Activated CD4-positive, alpha-beta memory T cell treated with anti-CD3 and anti-CD28 coated beads for 36 hours (primary cell): ENCODE results near the gene C16orf86. TPM values are rescaled to one million over a fixed set of nuclear protein-coding genes. Genes with fewer than 3 reads are reported as not detected.

Source experiments
- CTCF ChIA-PET: fragments of 350-600 bp; sonication (Branson Sonifier 250); formaldehyde crosslinking; loops from one replicate; lab custom pipeline; 2021; ENCODE audit warnings: antibody characterized with exemption, inconsistent platforms; lab: Charles Lee
- POLR2A ChIA-PET: fragments of 350-600 bp; sonication (Branson Sonifier 250); formaldehyde crosslinking; loops from one replicate; lab custom pipeline; 2021; ENCODE audit warnings: antibody characterized with exemption; lab: Charles Lee
- DNase-seq: peaks from one replicate; pipeline ENCODE4 v3.0.0-alpha.2; 2020
- H3K27ac Mint-ChIP-seq: one replicate; pipeline ENCODE4 v1.8.0; 2021; ENCODE audit warnings: mixed read lengths
- H3K27me3 Mint-ChIP-seq: one replicate; pipeline ENCODE4 v1.8.0; 2021; ENCODE audit warnings: mixed read lengths
- H3K36me3 Mint-ChIP-seq: one replicate; pipeline ENCODE4 v1.8.0; 2021; ENCODE audit warnings: mixed read lengths
- H3K4me1 Mint-ChIP-seq: one replicate; pipeline ENCODE4 v1.8.0; 2021; ENCODE audit warnings: low read depth, mixed read lengths
- H3K4me3 Mint-ChIP-seq: one replicate; pipeline ENCODE4 v1.8.0; 2021; ENCODE audit warnings: mild to moderate bottlenecking, mixed read lengths
- H3K9me3 Mint-ChIP-seq: one replicate; pipeline ENCODE4 v1.8.0; 2021; ENCODE audit warnings: mixed read lengths
- intact Hi-C: fragments of 100-400 bp; cut with micrococcal nuclease; formaldehyde crosslinking; loops from one replicate; pipeline ENCODE4 v1.15.1; 2023
- total RNA-seq, 2 experiments: library from RNA; stranded (reverse); gene quantifications; one replicate each; pipeline ENCODE4 v1.2.3, GENCODE V29; 2021

Gene C16orf86
- total RNA-seq, 2 experiments from 2014 or later = 2.2 to 2.5 TPM

DNA sequence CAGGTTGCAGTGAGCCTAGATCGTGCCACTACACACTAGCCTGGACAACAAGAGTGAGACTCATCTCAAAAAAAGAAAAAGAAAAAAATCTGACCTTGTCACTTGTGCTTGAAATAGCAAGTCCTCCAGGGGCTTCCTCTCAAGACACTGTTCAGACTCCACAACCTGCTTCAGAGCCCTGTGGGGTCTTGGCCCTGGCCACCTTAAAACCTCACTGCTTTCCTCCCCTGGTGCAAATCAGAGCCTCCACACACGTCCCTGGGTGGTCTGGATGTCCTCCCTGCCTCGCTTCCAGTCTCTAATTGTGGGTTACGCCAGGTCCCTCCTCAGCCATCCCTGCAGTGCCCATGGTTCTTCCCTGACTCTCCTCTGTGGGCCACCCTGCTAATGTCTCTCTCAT lies 11.3 kb upstream of the C16orf86 start:
- CTCF ChIA-PET = no interaction called here
- no peak for DNase-seq
- POLR2A ChIA-PET = no interaction called here
- Mint-ChIP-seq H3K4me1 (peaks cover 18% of the 10 kb centered on the region), H3K9me3 (no peaks in the 10 kb centered on the region), H3K27me3 (no peaks in the 10 kb centered on the region), H3K27ac (peak overlapping the region; percentile 2), H3K36me3 (peaks cover 28% of the 10 kb centered on the region), H3K4me3 (no peak overlapping the region)
- intact Hi-C loops = no loop called here

DNA sequence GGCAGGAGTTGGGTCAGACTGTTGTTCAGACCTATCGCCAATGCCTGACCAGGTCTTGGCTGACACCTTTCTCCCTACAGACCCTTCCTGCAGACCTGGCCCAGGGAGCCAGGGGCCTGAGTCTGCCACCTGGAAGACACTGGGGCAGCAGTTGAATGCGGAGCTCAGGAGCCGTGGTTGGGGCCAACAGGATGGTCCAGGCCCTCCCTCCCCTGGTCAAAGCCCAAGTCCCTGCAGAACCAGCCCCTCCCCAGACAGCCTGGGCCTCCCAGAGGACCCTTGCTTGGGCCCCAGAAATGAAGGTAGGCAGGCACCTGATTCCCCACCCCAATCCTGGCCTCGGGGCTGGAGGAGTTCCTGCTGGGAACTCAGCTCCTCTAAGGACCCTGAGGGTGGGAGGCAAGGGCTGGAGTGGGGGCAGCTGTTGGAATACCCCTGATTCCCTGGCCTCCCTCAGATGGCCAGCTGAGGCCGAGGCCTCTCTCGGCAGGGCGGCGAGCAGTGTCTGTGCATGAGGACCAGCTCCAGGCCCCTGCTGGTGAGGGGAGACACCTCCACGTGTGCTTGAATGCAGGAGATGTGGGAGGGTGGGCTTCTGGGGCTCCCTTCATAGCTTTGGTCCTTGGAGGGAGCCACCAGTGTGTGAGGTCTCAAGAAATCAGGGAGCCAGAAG lies 10.1 kb upstream of the C16orf86 start:
- POLR2A ChIA-PET = no interaction called here
- intact Hi-C loops = no loop called here
- Mint-ChIP-seq H3K4me3 (no peak overlapping the region), H3K9me3 (no peaks in the 10 kb centered on the region), H3K27me3 (no peaks in the 10 kb centered on the region), H3K4me1 (peaks cover 23% of the 10 kb centered on the region), H3K36me3 (peaks cover 21% of the 10 kb centered on the region), H3K27ac (no peak overlapping the region)
- DNase-seq = no peak
- CTCF ChIA-PET = interaction anchor here (1.0 to 5.8 kb wide), 3 partner anchors 11 to 135 kb away, joined by 3 to 64 read pairs (median 11); partner anchors contain the start of gene CARMIL2

DNA sequence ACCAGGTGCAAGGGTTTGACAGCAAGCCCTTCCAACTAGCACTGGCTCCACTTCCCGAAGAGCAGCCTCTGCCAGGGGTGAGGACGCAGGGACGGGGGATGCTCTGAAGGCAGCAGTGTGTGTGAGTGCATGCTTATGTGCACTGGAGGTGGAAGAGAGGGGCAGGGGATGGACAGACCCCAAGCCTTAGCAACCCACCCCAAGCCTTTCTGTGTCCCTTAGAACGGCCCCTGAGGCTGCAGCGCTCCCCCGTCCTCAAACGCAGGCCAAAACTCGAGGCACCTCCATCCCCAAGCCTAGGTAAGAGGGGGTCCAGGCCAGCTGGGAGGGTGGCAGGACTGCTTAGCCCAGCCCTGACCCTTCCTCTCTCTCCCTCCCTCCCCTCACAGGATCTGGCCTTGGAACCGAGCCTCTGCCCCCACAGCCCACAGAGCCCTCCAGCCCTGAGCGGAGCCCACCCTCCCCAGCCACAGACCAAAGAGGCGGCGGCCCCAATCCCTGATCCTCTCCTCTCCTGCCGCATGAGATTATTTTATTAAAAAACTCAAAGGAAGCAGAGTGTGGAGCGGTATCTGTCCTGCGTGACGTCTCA lies 9.5 kb upstream of the C16orf86 start:
- H3K9me3 Mint-ChIP-seq = no peaks in the 10 kb centered on the region
- H3K4me3 Mint-ChIP-seq = no peak overlapping the region
- H3K27me3 Mint-ChIP-seq = no peaks in the 10 kb centered on the region
- peaks cover 26% of the 10 kb centered on the region for H3K4me1 Mint-ChIP-seq
- DNase-seq = no peak
- intact Hi-C loops = no loop called here
- ChIA-PET CTCF (interaction anchor here (1.0 to 5.8 kb wide), 5 partner anchors 10 to 136 kb away, joined by 3 to 64 read pairs (median 11); partner anchors contain the start of gene CARMIL2), POLR2A (interaction anchor here (1.4 to 4.7 kb wide), 3 partner anchors 10 to 95 kb away, joined by 4 to 32 read pairs (median 23); partner anchors contain the start of genes CARMIL2 and CTCF)
- peaks cover 16% of the 10 kb centered on the region for H3K36me3 Mint-ChIP-seq
- H3K27ac Mint-ChIP-seq = no peak overlapping the region

DNA sequence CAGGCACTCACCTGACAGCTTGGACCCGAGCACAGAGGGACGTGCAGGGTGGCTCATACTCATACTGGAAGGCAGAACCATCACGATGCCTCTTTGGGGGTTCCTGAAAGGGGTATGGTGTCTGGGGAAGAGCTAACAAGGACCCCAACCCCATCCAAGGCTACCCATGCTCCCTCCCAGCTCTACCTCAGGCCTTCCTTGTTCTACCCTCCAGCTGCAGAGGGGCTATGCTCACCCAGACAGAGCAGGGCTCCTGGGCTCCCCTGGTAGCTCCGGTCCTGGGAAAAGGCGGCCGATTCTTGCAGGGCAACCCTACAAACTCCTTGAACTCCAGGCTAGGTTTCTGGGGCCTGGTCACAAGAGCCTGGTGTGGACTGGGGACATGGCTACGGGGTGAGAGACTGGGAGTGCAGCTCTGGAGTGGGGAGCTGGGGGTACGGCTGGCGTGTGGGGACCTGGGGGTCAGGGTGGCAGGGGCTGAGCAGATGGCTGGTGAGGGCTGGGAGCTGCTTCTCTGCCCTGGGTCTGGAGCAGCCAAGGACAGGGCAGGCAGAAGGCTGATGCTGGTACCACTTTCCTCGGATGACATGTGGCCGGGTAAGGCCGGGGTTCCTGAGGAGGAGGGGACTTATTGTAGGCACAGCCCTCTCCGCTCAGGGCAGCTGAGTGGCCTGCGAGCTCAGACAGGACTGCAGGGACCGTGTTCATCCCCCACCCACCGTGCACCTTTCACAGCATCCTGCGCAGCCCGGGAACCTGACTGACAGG lies 8.7 kb upstream of the C16orf86 start:
- Mint-ChIP-seq H3K4me1 (peaks cover 24% of the 10 kb centered on the region), H3K27ac (no peak overlapping the region), H3K9me3 (no peaks in the 10 kb centered on the region), H3K4me3 (peak overlapping the region; percentile 23), H3K36me3 (peaks cover 13% of the 10 kb centered on the region), H3K27me3 (no peaks in the 10 kb centered on the region)
- DNase-seq = no peak
- ChIA-PET POLR2A (interaction anchor here (1.4 to 4.7 kb wide), 3 partner anchors 10 to 96 kb away, joined by 4 to 32 read pairs (median 23); partner anchors contain the start of genes CARMIL2 and CTCF), CTCF (interaction anchor here (1.0 to 5.8 kb wide), 6 partner anchors 9 to 137 kb away, joined by 4 to 64 read pairs (median 9); partner anchors contain the start of genes CARMIL2 and CTCF)
- intact Hi-C loops = no loop called here

DNA sequence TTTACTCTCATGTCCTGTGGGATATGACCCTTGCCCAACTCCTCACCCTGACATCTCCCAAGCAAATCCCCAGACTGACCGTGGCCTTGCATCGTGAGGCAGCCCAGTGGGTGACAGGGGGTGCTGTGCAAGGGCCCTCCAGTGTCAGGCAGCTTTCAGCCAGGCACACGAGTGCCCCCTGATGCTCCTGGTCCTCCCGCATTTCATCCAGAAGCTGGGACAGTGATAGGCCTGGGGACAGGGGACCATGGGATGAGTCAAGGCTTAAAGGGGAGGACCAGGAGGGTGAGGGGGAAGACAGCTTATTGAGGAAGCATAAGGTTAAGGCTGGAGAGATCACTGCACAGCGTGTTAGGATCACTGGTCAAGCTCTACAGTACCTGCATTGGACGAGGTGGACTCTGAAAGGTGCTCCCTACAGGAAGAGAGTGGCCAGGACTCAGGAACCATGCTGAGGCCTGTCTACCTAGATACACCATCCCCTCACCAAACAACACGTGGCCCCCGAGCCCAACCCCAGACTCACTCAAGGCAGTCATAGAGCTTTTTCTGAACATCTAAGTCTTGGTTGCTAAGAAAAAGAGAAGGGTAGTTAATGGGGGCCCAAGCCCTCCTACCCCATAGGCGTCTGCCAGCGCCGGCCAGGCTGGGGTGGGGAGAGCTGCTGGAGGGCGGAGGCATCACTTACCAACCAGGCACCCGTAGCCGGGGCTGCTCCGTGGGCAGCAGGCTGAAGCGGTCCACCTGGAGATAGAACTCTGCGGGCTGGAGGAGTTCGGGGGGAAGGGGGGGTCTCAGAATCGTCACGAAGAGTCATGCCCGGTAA lies 7.6 kb upstream of the C16orf86 start:
- Mint-ChIP-seq H3K4me1 (peaks cover 24% of the 10 kb centered on the region), H3K27ac (peak overlapping the region; percentile 87), H3K36me3 (peaks cover 13% of the 10 kb centered on the region), H3K4me3 (peak overlapping the region; percentile 86), H3K9me3 (no peaks in the 10 kb centered on the region), H3K27me3 (no peaks in the 10 kb centered on the region)
- ChIA-PET POLR2A (interaction anchor here (1.2 to 4.7 kb wide), 6 partner anchors 14 to 108 kb away, joined by 3 to 32 read pairs (median 4); partner anchors contain the start of genes CARMIL2 and CTCF), CTCF (interaction anchor here (1.0 to 5.8 kb wide), 7 partner anchors 7 to 138 kb away, joined by 4 to 64 read pairs (median 7); partner anchors contain the start of genes CARMIL2 and CTCF)
- intact Hi-C loops = no loop called here
- no peak for DNase-seq

DNA sequence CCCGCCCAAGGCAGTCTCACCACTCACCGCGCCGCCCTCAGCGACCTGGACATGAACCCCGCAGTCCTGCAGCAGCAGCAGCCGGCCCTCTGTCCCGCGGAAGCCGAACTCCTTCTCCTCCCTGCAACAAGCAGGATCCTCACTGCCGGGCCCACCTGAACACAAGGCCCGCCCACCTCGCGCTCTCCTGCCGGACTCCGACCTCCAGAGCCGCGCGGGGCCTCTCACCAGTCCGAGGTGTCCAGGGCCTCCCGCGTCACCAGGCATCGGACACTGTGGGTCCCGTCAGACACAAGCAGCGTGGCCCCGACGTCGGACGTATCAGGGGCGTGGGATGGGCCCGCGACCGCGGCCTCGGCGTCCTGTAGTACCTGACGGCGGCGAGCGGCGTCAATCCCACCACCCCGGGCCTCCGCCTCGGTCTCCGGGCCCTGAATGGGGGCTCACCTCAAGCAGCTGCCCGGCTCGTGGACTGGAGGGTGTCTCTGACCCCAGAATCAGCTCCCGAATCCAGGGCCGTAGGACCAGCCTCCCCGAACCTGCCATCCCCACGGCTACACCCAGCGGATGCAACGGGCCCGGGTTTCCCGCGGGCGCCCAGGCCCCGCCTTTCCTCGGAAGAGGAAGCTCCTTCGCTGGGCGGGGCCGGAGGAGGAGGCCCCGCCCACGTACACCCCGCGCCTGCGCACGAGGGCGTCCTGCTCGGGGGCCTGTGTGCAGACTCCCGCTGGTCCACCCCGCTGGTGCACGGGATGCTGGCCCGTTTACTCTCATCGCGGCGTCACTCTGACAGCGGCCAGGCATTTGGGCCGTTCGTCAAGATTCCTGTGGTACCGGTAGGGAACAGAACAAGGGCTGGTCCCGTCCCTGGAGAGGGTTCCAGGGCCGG lies 6.7 kb upstream of the C16orf86 start, which contains the start of gene ACD:
TSS of gene ACD (minus strand) at position 586 of the 889 bp plus-strand sequence. CDS start at position 546, 40 bp downstream.
- H3K9me3 Mint-ChIP-seq = no peaks in the 10 kb centered on the region
- intact Hi-C loops = loop anchor here (1.0 to 10.0 kb wide), 7 partner anchors 98 to 1675 kb away; partner anchors contain the start of genes ATP6V0D1, CENPT, COG8 and CTCF
- peak within 1 kb of the TSS; percentile 86 for H3K4me3 Mint-ChIP-seq
- no peaks in the 10 kb centered on the region for H3K27me3 Mint-ChIP-seq
- CTCF ChIA-PET = interaction anchor here (1.0 to 5.8 kb wide), 5 partner anchors 8 to 138 kb away, joined by 4 to 64 read pairs (median 23); partner anchors contain the start of gene CARMIL2
- H3K36me3 Mint-ChIP-seq = peaks cover 17% of the 10 kb centered on the region
- POLR2A ChIA-PET = interaction anchor here (0.7 to 4.7 kb wide), 12 partner anchors 9 to 179 kb away, joined by 3 to 32 read pairs (median 4); partner anchors contain the start of genes ATP6V0D1, CARMIL2 and CTCF
- peak; percentile 95 for DNase-seq
- H3K4me1 Mint-ChIP-seq = peaks cover 24% of the 10 kb centered on the region
- peak within 1 kb of the TSS; percentile 87 for H3K27ac Mint-ChIP-seq

DNA sequence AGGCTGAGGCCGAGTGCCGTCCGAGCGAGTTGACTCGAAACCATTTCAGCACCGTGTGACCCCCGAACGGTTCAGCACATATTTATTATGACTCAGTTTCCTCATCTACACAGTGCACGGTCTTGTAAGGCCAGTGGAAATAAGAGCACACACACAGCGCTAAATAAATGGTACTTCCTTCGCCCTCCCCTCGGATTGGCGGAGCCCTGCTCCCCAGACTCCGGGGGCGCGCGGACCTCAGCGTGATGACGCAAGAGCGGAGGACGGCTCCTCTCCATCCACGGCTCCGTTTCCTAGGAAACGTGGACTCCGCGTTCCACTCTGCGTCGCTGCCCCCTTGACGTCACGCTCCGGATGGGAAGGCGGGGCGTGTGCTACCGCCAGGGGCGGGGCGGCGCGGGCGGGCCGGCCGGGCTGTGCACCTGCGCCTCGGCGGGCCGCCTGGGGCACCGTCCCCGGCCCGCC lies 6.0 kb upstream of the C16orf86 start, which contains the start of gene PARD6A:
TSS of gene PARD6A (plus strand) at position 397 of the 465 bp plus-strand sequence. CDS start 79 bp downstream, outside the sequence.
- H3K4me1 Mint-ChIP-seq = peaks cover 27% of the 10 kb centered on the region
- H3K27me3 Mint-ChIP-seq = no peaks in the 10 kb centered on the region
- ChIA-PET CTCF (interaction anchor here (1.0 to 5.8 kb wide), 5 partner anchors 9 to 139 kb away, joined by 4 to 64 read pairs (median 23); partner anchors contain the start of gene CARMIL2), POLR2A (interaction anchor here (0.7 to 4.7 kb wide), 9 partner anchors 10 to 180 kb away, joined by 3 to 32 read pairs (median 4); partner anchors contain the start of genes ATP6V0D1, CARMIL2 and CTCF)
- H3K4me3 Mint-ChIP-seq = peak within 1 kb of the TSS; percentile 86
- peak; percentile 98 for DNase-seq
- no peaks in the 10 kb centered on the region for H3K9me3 Mint-ChIP-seq
- intact Hi-C loops = loop anchor here (1.0 to 10.0 kb wide), 7 partner anchors 98 to 1674 kb away; partner anchors contain the start of genes ATP6V0D1, CENPT, COG8 and CTCF
- H3K27ac Mint-ChIP-seq = peak within 1 kb of the TSS; percentile 87
- peaks cover 13% of the 10 kb centered on the region for H3K36me3 Mint-ChIP-seq

DNA sequence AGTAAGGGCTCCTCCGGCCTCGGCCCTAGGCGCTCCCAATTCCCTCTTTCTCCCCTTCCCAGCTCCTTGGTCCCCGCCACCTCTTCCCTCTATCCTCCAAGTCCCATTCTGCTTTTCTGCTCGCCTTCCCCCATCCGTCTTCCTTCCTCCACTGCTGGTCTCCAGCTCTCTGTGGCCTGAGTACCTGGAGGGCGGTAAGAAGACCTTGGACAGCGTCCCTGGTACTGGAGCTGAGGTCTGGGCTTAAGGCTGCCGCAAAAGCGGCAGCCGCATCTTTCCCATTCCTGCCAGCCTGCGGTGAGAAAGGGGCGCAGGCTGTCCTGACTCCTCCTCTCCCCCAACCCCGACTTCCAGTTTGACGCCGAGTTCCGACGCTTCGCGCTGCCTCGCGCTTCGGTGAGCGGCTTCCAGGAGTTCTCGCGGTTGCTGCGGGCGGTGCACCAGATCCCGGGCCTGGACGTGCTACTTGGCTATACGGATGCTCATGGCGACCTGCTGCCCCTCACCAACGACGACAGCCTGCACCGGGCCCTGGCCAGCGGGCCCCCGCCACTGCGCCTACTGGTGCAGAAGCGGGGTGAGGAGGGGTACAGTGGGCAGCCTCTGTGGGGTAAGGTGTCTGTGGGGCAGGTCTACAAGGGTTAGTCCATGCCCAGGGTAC lies 5.4 kb upstream of the C16orf86 start:
- Mint-ChIP-seq H3K4me1 (peaks cover 31% of the 10 kb centered on the region), H3K27ac (peak overlapping the region; percentile 74), H3K36me3 (peaks cover 10% of the 10 kb centered on the region), H3K9me3 (no peaks in the 10 kb centered on the region), H3K27me3 (no peaks in the 10 kb centered on the region), H3K4me3 (peak overlapping the region; percentile 86)
- POLR2A ChIA-PET = interaction anchor here (4.7 kb wide), 1 partner anchor 99 kb away, joined by 32 read pairs; the partner anchor contains the start of gene CTCF
- CTCF ChIA-PET = interaction anchor here (3.8 to 5.8 kb wide), 2 partner anchors 16 to 139 kb away, joined by 43 to 64 read pairs; partner anchors contain the start of gene CARMIL2
- intact Hi-C loops = loop anchor here (5.0 to 10.0 kb wide), 4 partner anchors 114 to 1674 kb away; partner anchors contain the start of genes CENPT, COG8, FHOD1 and NIP7
- peak; percentile 51 for DNase-seq
